HFFc6 (cell line): ENCODE data around the gene RALGPS1. TPM values are rescaled to one million over a fixed set of nuclear protein-coding genes. Genes with fewer than 3 reads are reported as not detected.
A peak's percentile ranks its signal among the peaks of the same experiment; 100 is the strongest.

Experiments used
- DNase-seq: peaks from one replicate; pipeline ENCODE4 v3.0.0-alpha.2; 2018
- H3K27ac Mint-ChIP-seq: 2 replicates; pipeline ENCODE4 v1.8.0; 2020; ENCODE audit warnings: mild to moderate bottlenecking, mixed read lengths
- H3K27me3 Mint-ChIP-seq: 2 replicates; pipeline ENCODE4 v1.8.0; 2021; ENCODE audit warnings: mild to moderate bottlenecking, moderate library complexity, mixed read lengths; ENCODE audit not compliant: insufficient read depth
- H3K36me3 Mint-ChIP-seq: 2 replicates; pipeline ENCODE4 v1.8.0; 2021; ENCODE audit warnings: low read depth, mixed read lengths
- H3K4me1 Mint-ChIP-seq: 2 replicates; pipeline ENCODE4 v1.8.0; 2020; ENCODE audit warnings: low read depth, mixed read lengths
- H3K4me3 Mint-ChIP-seq: 2 replicates; pipeline ENCODE4 v1.8.0; 2020; ENCODE audit warnings: mild to moderate bottlenecking, moderate library complexity, mixed read lengths
- H3K9me3 Mint-ChIP-seq: 2 replicates; pipeline ENCODE4 v1.8.0; 2020; ENCODE audit warnings: mild to moderate bottlenecking, mixed read lengths
- total RNA-seq, 6 experiments: library from RNA; stranded (reverse); fragmentation: NEBNext Ultra II Directional; extraction: Animal tissue kit (Norgen Biotek cat#: 25700); gene quantifications; 2 replicates in 1 of 6; 3 replicates in 5 of 6; pipeline ENCODE4 v1.2.3, GENCODE V29; 2021
- TF ChIP-seq, protein P1 (sequence below): fragments of 200-600 bp; sonication (generic); IDR thresholded peaks from 2 replicates; pipeline ENCODE4 v1.5.0; 2021; ENCODE audit warnings: antibody characterized with exemption, mild to moderate bottlenecking

Gene RALGPS1
- total RNA-seq, 6 experiments from 2014 or later, result 0.68 to 1.6 (median 1.1) TPM

- no peaks in the 10 kb centered on the region for H3K4me1 Mint-ChIP-seq
- no peak for DNase-seq
- TF ChIP-seq, protein P1, sequence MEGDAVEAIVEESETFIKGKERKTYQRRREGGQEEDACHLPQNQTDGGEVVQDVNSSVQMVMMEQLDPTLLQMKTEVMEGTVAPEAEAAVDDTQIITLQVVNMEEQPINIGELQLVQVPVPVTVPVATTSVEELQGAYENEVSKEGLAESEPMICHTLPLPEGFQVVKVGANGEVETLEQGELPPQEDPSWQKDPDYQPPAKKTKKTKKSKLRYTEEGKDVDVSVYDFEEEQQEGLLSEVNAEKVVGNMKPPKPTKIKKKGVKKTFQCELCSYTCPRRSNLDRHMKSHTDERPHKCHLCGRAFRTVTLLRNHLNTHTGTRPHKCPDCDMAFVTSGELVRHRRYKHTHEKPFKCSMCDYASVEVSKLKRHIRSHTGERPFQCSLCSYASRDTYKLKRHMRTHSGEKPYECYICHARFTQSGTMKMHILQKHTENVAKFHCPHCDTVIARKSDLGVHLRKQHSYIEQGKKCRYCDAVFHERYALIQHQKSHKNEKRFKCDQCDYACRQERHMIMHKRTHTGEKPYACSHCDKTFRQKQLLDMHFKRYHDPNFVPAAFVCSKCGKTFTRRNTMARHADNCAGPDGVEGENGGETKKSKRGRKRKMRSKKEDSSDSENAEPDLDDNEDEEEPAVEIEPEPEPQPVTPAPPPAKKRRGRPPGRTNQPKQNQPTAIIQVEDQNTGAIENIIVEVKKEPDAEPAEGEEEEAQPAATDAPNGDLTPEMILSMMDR, result no peak
- no peaks in the 10 kb centered on the region for H3K9me3 Mint-ChIP-seq
- no peak overlapping the region for H3K27ac Mint-ChIP-seq
- no peak overlapping the region for H3K4me3 Mint-ChIP-seq
- no peaks in the 10 kb centered on the region; the same call in 1 of the 2 replicates for H3K36me3 Mint-ChIP-seq
- H3K27me3 Mint-ChIP-seq, result peaks cover 5% of the 10 kb centered on the region; the same call in 1 of the 2 replicates
Observed at GRCh38 chr9:127036437-127036836, 121.9 kb downstream of the RALGPS1 start.

DNA sequence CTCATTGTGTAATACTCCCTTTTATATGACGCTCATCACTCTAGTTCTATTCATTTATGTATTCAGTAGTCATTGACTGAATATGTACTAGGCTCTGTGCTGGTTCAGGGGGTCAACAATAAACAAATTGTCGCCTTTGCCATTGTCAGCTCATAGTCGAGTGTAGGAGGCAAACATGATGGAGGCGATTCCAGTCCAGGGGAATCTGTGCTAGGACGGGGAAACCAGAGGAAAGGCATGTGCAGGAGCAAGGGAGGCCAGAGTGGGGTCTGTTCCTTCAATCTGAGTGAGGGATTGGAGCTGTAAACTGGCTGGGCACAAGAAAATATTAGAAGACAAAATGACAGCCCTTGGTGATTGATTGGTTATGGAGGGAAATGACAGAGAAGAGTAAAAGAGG, 123.9 kb downstream of the RALGPS1 start:
- Mint-ChIP-seq H3K4me3 (no peak overlapping the region), H3K4me1 (no peaks in the 10 kb centered on the region), H3K27ac (no peak overlapping the region), H3K36me3 (no peaks in the 10 kb centered on the region; the same call in 1 of the 2 replicates), H3K27me3 (peaks cover 5% of the 10 kb centered on the region), H3K9me3 (no peaks in the 10 kb centered on the region)
- no peak for DNase-seq
- TF ChIP-seq, protein P1, result no peak

DNA sequence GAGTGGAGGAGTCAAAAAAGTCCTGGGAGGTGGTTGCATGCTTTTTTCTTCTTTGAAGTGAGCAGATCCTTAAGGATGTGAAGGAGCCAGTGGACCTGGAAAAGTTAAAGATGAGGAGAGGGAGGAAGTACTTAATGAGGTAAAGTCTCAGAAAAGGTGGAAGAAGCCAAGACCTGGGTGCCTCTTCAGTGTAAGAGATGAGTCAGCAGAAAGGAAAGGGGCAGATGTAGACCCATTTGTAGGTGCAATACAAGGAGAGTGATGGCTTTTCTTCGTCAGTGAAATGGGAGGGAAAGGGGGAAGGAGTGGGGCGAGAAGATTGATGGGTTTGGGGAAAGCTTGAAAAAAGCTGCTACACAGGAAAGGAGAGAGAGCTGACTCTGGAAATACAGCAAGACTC, 124.9 kb downstream of the RALGPS1 start:
- no peaks in the 10 kb centered on the region for H3K4me1 Mint-ChIP-seq
- no peak overlapping the region for H3K4me3 Mint-ChIP-seq
- TF ChIP-seq, protein P1, result no peak
- no peak for DNase-seq
- peaks cover 5% of the 10 kb centered on the region for H3K27me3 Mint-ChIP-seq
- no peaks in the 10 kb centered on the region for H3K9me3 Mint-ChIP-seq
- H3K36me3 Mint-ChIP-seq, result no peaks in the 10 kb centered on the region; the same call in 1 of the 2 replicates
- no peak overlapping the region for H3K27ac Mint-ChIP-seq

DNA sequence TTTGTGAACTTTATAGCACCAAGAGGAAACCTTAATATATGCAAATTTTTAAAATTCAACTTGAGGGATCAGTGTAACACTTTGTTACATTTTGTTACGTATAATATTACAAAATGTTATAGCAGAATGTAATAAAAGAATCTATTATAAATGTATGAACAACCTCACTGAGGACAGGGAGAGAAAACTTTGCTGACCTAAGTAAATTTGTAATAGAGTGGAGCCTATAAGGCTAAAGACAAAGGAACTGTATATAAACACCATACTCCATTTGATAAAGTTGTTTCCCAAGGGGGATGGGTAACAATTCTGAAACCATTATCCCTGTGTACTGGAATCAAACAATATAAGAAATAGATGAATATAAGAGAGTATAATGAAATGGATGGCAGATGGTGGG, 130.6 kb downstream of the RALGPS1 start:
- Mint-ChIP-seq H3K27me3 (peaks cover 1% of the 10 kb centered on the region), H3K4me1 (peaks cover 22% of the 10 kb centered on the region), H3K9me3 (no peaks in the 10 kb centered on the region), H3K36me3 (no peaks in the 10 kb centered on the region; the same call in 1 of the 2 replicates), H3K27ac (no peak overlapping the region), H3K4me3 (no peak overlapping the region)
- TF ChIP-seq, protein P1, result no peak
- no peak for DNase-seq

DNA sequence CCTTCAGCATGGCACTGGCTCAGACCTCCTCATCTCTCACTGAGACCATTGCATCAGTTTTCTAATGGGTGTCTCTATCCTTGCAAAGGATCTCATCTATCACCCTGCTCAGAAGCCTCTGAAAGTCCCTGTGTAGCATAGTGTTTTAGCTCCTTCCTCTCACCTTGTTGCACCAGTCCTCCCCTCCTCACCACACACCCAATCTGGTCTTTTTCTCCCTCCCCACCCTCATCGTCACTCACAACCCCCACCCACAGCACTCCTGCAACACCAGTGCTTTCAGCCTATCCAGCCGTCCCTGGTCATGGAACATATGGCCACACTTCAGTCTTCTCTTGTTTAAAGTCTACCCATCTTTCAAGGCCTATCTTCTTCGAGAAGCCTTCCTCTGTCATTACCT, 133.4 kb downstream of the RALGPS1 start:
- TF ChIP-seq, protein P1, result no peak
- no peak overlapping the region; the same call in 1 of the 2 replicates for H3K27ac Mint-ChIP-seq
- peaks cover 23% of the 10 kb centered on the region for H3K4me1 Mint-ChIP-seq
- H3K4me3 Mint-ChIP-seq, result no peak overlapping the region
- no peak for DNase-seq
- H3K27me3 Mint-ChIP-seq, result peaks cover 1% of the 10 kb centered on the region
- no peaks in the 10 kb centered on the region for H3K36me3 Mint-ChIP-seq
- H3K9me3 Mint-ChIP-seq, result no peaks in the 10 kb centered on the region

- Mint-ChIP-seq H3K36me3 (no peaks in the 10 kb centered on the region), H3K27ac (peak overlapping the region; percentile 65), H3K4me1 (peaks cover 23% of the 10 kb centered on the region), H3K9me3 (no peaks in the 10 kb centered on the region), H3K27me3 (peaks cover 1% of the 10 kb centered on the region; the same call in 1 of the 2 replicates), H3K4me3 (peak overlapping the region; percentile 75)
- TF ChIP-seq, protein P1, result peak; percentile 52; the same call in 1 of the 2 replicates
- DNase-seq, result peak; percentile 87
Observed at GRCh38 chr9:127049044-127049443, 134.5 kb downstream of the RALGPS1 start.
